Glomerular endothelial cell (primary cell): ENCODE data around the gene TMEM243. TPM values are rescaled to one million over a fixed set of nuclear protein-coding genes. Genes with fewer than 3 reads are reported as not detected.

Experiments
- DNase-seq: peaks from one replicate; pipeline ENCODE4 v3.0.0-alpha.2; 2011; ENCODE audit warnings: low read depth, low spot score; ENCODE audit errors: extremely low read depth
- total RNA-seq: library from RNA; depleted of rRNA; stranded (reverse); fragments of >200 nt; gene quantifications from 2 replicates; pipeline ENCODE4 v1.2.3, GENCODE V29; 2015

Gene TMEM243
- total RNA-seq, 1 donor from 2014 or later: 31.4 TPM

DNA sequence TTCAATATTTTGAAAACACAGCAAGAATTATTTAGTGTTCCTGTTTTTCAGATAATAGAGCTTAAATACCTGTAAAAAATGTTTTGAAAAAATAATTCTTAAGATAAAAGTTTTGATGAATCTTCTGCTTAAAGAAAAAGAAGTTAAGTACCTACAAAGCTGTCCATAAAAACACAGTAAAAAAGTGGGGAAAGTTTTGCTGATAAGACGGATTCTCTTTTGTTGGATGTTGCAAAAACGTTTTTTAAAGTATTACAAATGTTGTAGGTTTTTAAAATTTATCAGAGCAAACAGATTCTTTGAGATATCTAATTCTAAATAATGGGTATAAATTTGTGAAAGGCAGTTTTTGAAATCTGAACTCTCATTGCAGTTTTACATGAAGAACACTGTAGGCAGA is 55.1 kb downstream of the TMEM243 start:
- no peak for DNase-seq

GRCh38 chr7:87159538-87159937 is 60.0 kb downstream of the TMEM243 start:
- DNase-seq: no peak

DNA sequence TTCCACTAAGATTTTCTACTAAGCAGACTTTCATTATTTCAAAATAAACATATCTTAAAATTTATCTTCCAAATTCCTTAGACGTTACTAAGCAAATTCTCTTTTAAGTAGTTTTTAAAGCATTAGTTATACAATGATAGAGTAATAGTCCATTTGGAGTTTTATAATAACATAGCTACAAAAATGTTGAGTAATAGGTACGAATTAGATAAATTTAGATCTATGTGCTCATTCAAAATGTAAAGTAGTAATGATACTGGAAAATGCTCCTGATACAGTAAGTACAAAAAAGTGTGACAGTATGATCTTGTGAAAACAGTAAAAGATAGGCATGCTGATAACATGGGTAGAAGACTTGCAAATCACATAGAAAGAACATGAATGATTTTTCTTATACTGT is 62.8 kb downstream of the TMEM243 start:
- DNase-seq: no peak

GRCh38 chr7:87155788-87156187 is 63.7 kb downstream of the TMEM243 start:
- DNase-seq: no peak

GRCh38 chr7:87154569-87154968 is 65.0 kb downstream of the TMEM243 start:
- no peak for DNase-seq

- DNase-seq: no peak
Observed at GRCh38 chr7:87154166-87154565, 65.4 kb downstream of the TMEM243 start.

DNA sequence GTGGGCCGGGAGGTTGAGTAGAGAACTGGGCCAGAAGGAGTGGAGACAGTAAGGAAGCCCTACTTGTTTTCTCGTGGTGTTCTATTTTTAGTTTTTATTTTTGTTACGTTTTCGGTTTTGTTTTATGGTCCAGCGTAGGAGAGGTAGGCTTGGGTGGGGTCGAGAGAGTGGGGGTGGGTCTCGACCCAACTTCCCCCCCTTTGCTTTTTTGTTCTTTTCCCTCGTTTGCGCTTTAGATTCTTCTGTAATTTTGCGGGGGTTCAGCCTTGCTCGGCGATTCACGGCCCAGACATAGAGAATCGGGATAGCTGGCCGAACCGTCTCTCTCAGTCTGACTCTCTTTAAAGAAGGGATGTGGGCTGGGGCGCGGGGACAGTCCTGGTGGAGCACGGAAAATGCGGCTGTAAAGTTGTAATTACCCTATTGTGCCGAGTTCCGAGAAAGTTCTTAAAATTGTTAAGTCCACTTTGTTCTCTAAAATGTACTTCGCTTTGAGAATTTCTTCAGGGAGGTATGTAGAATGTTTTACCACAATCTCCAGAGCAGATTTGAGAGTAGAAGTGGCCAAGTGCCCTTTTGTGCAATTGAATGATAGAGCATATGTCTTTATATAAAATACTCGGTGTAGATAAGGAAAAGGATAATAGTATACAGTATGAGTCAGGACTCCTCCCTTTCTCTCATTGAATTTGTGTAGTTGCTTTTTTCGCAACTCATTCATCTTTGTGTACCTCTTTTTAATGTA is 66.5 kb downstream of the TMEM243 start:
- no peak for DNase-seq

DNA sequence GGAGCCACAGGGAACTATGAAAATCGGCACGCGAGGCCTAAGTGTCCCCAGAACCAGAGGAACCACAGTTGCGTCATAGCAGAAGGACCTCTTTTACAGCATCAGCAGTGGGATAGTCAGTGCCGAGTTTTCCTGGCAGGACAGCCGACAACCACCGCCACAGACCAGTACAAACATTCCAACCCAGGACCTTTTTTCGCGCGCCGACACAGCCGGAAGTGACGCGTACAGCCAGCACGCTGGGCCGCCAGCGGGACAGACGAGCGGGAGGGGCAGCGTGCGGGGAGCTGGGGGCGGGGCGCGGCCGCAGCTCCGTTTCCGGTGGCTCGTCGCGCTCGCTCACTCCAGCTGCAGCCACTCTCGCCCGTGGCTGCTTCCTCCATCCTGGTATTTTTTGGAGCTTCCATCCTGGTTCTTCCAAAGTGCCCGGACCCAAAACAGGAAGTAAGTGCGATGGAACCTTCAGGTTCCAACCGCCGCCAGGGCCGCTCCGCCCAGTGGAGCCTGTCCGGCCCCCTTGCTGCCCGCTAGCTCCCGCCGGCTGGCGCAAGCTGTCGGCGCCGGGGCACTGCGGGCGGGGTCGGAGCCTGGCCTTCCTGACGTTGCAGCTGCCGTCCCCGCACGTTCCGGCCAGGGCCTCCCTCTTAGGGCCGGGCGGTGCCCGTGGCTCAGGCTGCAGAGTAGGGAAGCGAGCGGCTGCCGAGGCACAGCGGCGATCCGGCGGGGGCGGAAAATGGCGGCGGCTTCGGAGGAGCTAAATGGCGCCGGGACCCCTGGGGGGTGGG is 67.2 kb downstream of the TMEM243 start, which contains the start of gene DMTF1:
TSS of gene DMTF1 (plus strand) at position 342 of the 785 bp plus-strand sequence. CDS start 12,489 bp downstream, outside the sequence.
- DNase-seq: no peak

- DNase-seq: no peak
Observed at GRCh38 chr7:87151729-87152111, 67.8 kb downstream of the TMEM243 start.

- no peak for DNase-seq
Observed at GRCh38 chr7:87151002-87151728, 68.4 kb downstream of the TMEM243 start.

DNA sequence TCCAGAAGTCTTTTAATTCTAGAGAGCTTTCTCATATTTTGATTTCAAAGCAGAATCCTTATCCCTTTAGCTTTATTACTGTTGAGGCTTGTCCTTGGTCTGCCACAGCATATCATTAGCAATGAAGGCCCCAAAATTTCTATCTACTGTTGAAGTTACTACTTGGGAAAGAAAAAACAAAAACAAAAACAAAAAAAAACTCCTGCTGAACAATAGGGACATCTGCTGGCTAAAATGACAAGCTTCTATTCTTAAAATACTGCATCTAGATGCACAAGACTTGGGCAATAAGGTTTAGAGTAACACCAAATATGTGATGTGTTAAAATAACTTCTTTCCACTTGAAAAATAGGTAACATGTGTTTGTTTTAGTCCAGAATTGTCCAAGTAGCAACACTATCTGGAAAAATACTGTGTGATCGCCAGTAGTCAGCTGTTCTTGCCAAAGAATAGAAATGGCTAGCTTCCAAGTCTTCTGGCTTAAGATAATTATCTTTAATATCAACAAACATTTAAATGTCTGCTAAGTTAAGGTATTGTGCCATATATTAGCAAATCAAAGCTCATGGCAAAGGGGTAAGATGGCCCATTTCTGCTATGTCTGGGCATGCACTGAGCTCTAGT is 71.1 kb downstream of the TMEM243 start:
- DNase-seq: no peak

DNA sequence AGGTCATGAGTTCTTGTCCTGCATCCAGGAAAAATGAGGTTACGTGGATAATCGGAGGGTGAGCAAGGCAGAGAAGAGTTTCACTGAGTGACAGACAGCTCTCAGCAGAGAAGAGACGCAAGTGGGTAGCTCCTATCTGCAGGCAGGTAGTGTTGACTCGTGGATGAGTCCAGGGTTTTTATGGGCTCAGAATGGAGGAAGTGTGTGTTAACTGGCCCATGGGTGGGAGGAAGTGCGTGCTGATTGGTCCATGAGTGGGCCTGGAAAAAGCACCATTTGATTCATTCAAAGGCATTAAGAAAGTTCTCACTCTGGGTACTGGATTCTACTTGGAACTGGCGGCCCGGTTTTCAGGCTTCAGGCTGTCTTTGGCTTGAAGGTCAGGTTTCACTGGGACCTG is 72.0 kb downstream of the TMEM243 start:
- no peak for DNase-seq

- no peak for DNase-seq
Observed at GRCh38 chr7:87146740-87147386, 72.7 kb downstream of the TMEM243 start.

Other genes starting within 250 kb of the TMEM243 start
- 35.9 and 61.3 TPM in 2 replicates for gene ELAPOR2, start 160.1 kb downstream of the TMEM243 start, total RNA-seq
- gene DMTF1, start 67.3 kb downstream of the TMEM243 start, total RNA-seq: 25.7 and 51.2 TPM in 2 replicates
- 8.9 and 33.3 TPM in 2 replicates for gene CROT, start 125.9 kb upstream of the TMEM243 start, total RNA-seq